IMR-90 (cell line): Measurements from ENCODE around the gene HEXIM1. TPM values are rescaled to one million over a fixed set of nuclear protein-coding genes. Genes with fewer than 3 reads are reported as not detected.

Source experiments
- ATAC-seq: fragments of 200-7000 bp; cut with Tn5 transposase; 2 replicates; pipeline ENCODE4 v1.9.1; 2020; ENCODE audit warnings: low read depth, mild to moderate bottlenecking, moderate library complexity
- BruUV-seq: library from RNA; stranded (reverse); fragments of 400-500 nt; replicated peaks from 2 replicates; lab custom pipeline; 2021; lab: Mats Ljungman, UMichigan
- CTCF ChIA-PET: fragments of 300-600 bp; formaldehyde crosslinking; extraction: SDS; loops from one replicate; lab custom pipeline; 2021; ENCODE audit warnings: antibody characterized with exemption; lab: Yijun Ruan, JAX
- POLR2A ChIA-PET: fragments of 300-600 bp; sonication (Branson Sonifier 250); formaldehyde crosslinking; loops from one replicate; lab custom pipeline; 2022; ENCODE audit warnings: antibody characterized with exemption; ENCODE audit not compliant: unreplicated experiment; lab: Charles Lee
- DNase-seq: peaks from one replicate; pipeline ENCODE4 v3.0.0; 2013
- H2AFZ ChIP-seq: replicated peaks from 2 replicates; pipeline ENCODE3; 2013; ENCODE audit warnings: low read length, mild to moderate bottlenecking; ENCODE audit not compliant: poor library complexity
- H2AK5ac ChIP-seq: 2 replicates; pipeline ENCODE4 v1.6.1; 2013; ENCODE audit warnings: low read depth, low read length, inconsistent platforms
- H2AK9ac ChIP-seq: replicated peaks from 2 replicates; pipeline ENCODE3; 2013; ENCODE audit warnings: mild to moderate bottlenecking, low read depth, low read length, moderate library complexity; ENCODE audit not compliant: poor library complexity
- H2BK120ac ChIP-seq: 2 replicates; pipeline ENCODE4 v1.6.1; 2013; ENCODE audit warnings: low read depth, low read length, inconsistent platforms
- H2BK15ac ChIP-seq: 3 replicates; pipeline ENCODE4 v1.6.1; 2013; ENCODE audit warnings: low read depth, low read length, inconsistent platforms
- H2BK20ac ChIP-seq: 2 replicates; pipeline ENCODE4 v1.6.1; 2013; ENCODE audit warnings: low read depth, mild to moderate bottlenecking, inconsistent platforms, low read length, moderate library complexity
- H2BK5ac ChIP-seq: 2 replicates; pipeline ENCODE4 v1.6.1; 2013; ENCODE audit warnings: mild to moderate bottlenecking, low read depth, low read length, inconsistent platforms; ENCODE audit not compliant: poor library complexity, severe bottlenecking
- H3K14ac ChIP-seq: replicated peaks from 2 replicates; pipeline ENCODE4 v1.6.1; 2013; ENCODE audit warnings: low read depth, low read length, inconsistent platforms
- H3K18ac ChIP-seq: 2 replicates; pipeline ENCODE4 v1.6.1; 2013; ENCODE audit warnings: low read depth, low read length, control low read depth
- H3K23ac ChIP-seq: 2 replicates; pipeline ENCODE4 v1.6.1; 2013; ENCODE audit warnings: low read depth, low read length, inconsistent platforms
- H3K27ac ChIP-seq: 2 replicates; pipeline ENCODE4 v1.5.1; 2013; ENCODE audit warnings: mild to moderate bottlenecking, control low read depth, low read length; ENCODE audit not compliant: insufficient read depth
- H3K27me3 ChIP-seq: 2 replicates; pipeline ENCODE4 v1.6.1; 2013; ENCODE audit warnings: low read length; ENCODE audit not compliant: control insufficient read depth, insufficient read depth
- H3K36me3 ChIP-seq: 2 replicates; pipeline ENCODE4 v1.6.1; 2013; ENCODE audit warnings: low read length, mixed read lengths; ENCODE audit not compliant: control insufficient read depth, insufficient read depth
- H3K4ac ChIP-seq: 2 replicates; pipeline ENCODE4 v1.6.1; 2013; ENCODE audit warnings: low read depth, low read length, inconsistent platforms
- H3K4me1 ChIP-seq: 2 replicates; pipeline ENCODE4 v1.6.1; 2013; ENCODE audit warnings: low read length, mixed read lengths; ENCODE audit not compliant: control insufficient read depth, insufficient read depth
- H3K4me2 ChIP-seq: 2 replicates; pipeline ENCODE4 v1.6.1; 2013; ENCODE audit warnings: low read depth, mild to moderate bottlenecking, control low read depth, low read length, moderate library complexity
- H3K4me3 ChIP-seq: 2 replicates; pipeline ENCODE4 v1.5.1; 2013; ENCODE audit warnings: low read depth, mild to moderate bottlenecking, control low read depth, low read length, moderate library complexity; ENCODE audit not compliant: insufficient read depth
- H3K56ac ChIP-seq: 2 replicates; pipeline ENCODE4 v1.6.1; 2013; ENCODE audit warnings: low read length, inconsistent platforms; ENCODE audit not compliant: insufficient read depth; ENCODE audit errors: extremely low read depth
- H3K79me1 ChIP-seq, 2 experiments: 2 replicates each; pipeline ENCODE4 v1.6.1; 2013; ENCODE audit warnings: low read length in 2 of 2, inconsistent platforms in 1 of 2, low read depth in 1 of 2
- H3K9ac ChIP-seq: 2 replicates; pipeline ENCODE4 v1.6.1; 2013; ENCODE audit warnings: low read depth, low read length, control low read depth
- H3K9me1 ChIP-seq: 2 replicates; pipeline ENCODE4 v1.6.1; 2013; ENCODE audit warnings: low read length, inconsistent platforms; ENCODE audit not compliant: insufficient read depth
- H3K9me3 ChIP-seq: 2 replicates; pipeline ENCODE4 v1.6.1; 2013; ENCODE audit warnings: low read length; ENCODE audit not compliant: control insufficient read depth, insufficient read depth
- H4K20me1 ChIP-seq: 2 replicates; pipeline ENCODE4 v1.6.1; 2013; ENCODE audit warnings: low read length, inconsistent platforms; ENCODE audit not compliant: insufficient read depth
- H4K5ac ChIP-seq: 2 replicates; pipeline ENCODE4 v1.6.1; 2013; ENCODE audit warnings: mild to moderate bottlenecking, low read depth, low read length, control low read depth
- H4K8ac ChIP-seq, 2 experiments: 2 replicates each; pipeline ENCODE4 v1.6.1; 2013; ENCODE audit warnings: low read depth in 2 of 2, low read length in 2 of 2, control low read depth in 1 of 2, inconsistent platforms in 1 of 2
- H4K91ac ChIP-seq: 2 replicates; pipeline ENCODE4 v1.6.1; 2013; ENCODE audit warnings: low read depth, low read length, inconsistent platforms; ENCODE audit not compliant: insufficient read depth
- BHLHE40 ChIP-seq: fragments of 150-350 bp; IDR thresholded peaks from 2 replicates; pipeline ENCODE4 v1.6.1; 2016; ENCODE audit warnings: mild to moderate bottlenecking, low read depth, low read length
- CEBPB ChIP-seq: IDR thresholded peaks from 2 replicates; pipeline ENCODE4 v1.6.1; 2012; ENCODE audit warnings: low read depth, low read length, improper control_type of control experiment
- CHD1 ChIP-seq: IDR thresholded peaks from 2 replicates; pipeline ENCODE4 v1.6.1; 2012; ENCODE audit warnings: low read depth, low read length, improper control_type of control experiment
- FOS ChIP-seq: fragments of 150-350 bp; IDR thresholded peaks from 2 replicates; pipeline ENCODE4 v1.6.1; 2016; ENCODE audit warnings: low read depth, low read length
- MAFK ChIP-seq: IDR thresholded peaks from 2 replicates; pipeline ENCODE4 v1.6.1; 2012; ENCODE audit warnings: low read depth, low read length, improper control_type of control experiment
- MAZ ChIP-seq: IDR thresholded peaks from 2 replicates; pipeline ENCODE4 v1.6.1; 2012; ENCODE audit warnings: low read depth, mild to moderate bottlenecking, low read length, improper control_type of control experiment, moderate library complexity, borderline replicate concordance
- MXI1 ChIP-seq: IDR thresholded peaks from 2 replicates; pipeline ENCODE4 v1.6.1; 2012; ENCODE audit warnings: low read depth, mild to moderate bottlenecking, low read length, moderate library complexity, borderline replicate concordance
- NFE2L2 ChIP-seq: fragments of 150-350 bp; IDR thresholded peaks from 2 replicates; pipeline ENCODE4 v1.6.1; 2016; ENCODE audit warnings: low read depth, mild to moderate bottlenecking, low read length
- POLR2A ChIP-seq: IDR thresholded peaks from 2 replicates; pipeline ENCODE4 v1.6.1; 2012; ENCODE audit warnings: mild to moderate bottlenecking, low read depth, low read length
- RAD21 ChIP-seq: IDR thresholded peaks from 2 replicates; pipeline ENCODE4 v1.6.1; 2012; ENCODE audit warnings: low read length, improper control_type of control experiment
- RCOR1 ChIP-seq: IDR thresholded peaks from 2 replicates; pipeline ENCODE4 v1.6.1; 2012; ENCODE audit warnings: mild to moderate bottlenecking, low read length, improper control_type of control experiment; ENCODE audit not compliant: insufficient replicate concordance
- RFX5 ChIP-seq: IDR thresholded peaks from 2 replicates; pipeline ENCODE4 v1.8.0; 2012; ENCODE audit warnings: low read depth, mild to moderate bottlenecking, low read length, moderate library complexity
- SMC3 ChIP-seq: fragments of 150-350 bp; IDR thresholded peaks from 2 replicates; pipeline ENCODE4 v1.6.1; 2016; ENCODE audit warnings: low read depth, mild to moderate bottlenecking, antibody characterized with exemption, low read length, moderate library complexity
- WGBS, 2 experiments: methylation state at CpG; one replicate each; pipeline versions ENCODE4 v1.1.5 to v1.1.7; 2013; ENCODE audit warnings: missing lambda C conversion rate in 2 of 2; ENCODE audit not compliant: insufficient read length in 1 of 2; ENCODE audit errors: extremely low coverage in 2 of 2; 5-methylcytosine and 5-hydroxymethylcytosine counted together
- dilution Hi-C: fragments of 300-500 bp; cut with HindIII; formaldehyde crosslinking; loops from one replicate; pipeline ENCODE4 v1.14.3; 2018; ENCODE audit warnings: low sequenced_read_pairs; ENCODE audit not compliant: unreplicated experiment
- in situ Hi-C: fragments of 300-500 bp; cut with MboI; formaldehyde crosslinking; loops from 3 replicates; pipeline ENCODE4 v1.14.3; 2019; ENCODE audit warnings: low sequenced_read_pairs, inconsistent platforms, mixed read lengths
- intact Hi-C: fragments of 100-400 bp; cut with micrococcal nuclease; formaldehyde crosslinking; loops from 2 replicates; pipeline ENCODE4 v1.10.0; 2022
- polyA plus RNA-seq, 3 experiments: library from polyadenylated mRNA; depleted of rRNA; stranded (reverse); fragments of >200 nt; gene quantifications; 2 replicates each; pipeline ENCODE4 v1.2.3, GENCODE V29; 2012; ENCODE audit warnings: low replicate concordance in 1 of 3
- total RNA-seq: library from RNA; depleted of rRNA; stranded (reverse); fragments of >200 nt; gene quantifications from 2 replicates; pipeline ENCODE4 v1.2.3, GENCODE V29; 2012
- TF ChIP-seq, protein P1 (sequence below): fragments of 150-350 bp; IDR thresholded peaks from 2 replicates; pipeline ENCODE4 v1.6.1; 2016; ENCODE audit warnings: low read depth, mild to moderate bottlenecking, low read length, moderate library complexity, borderline replicate concordance
- TF ChIP-seq, protein P2 (sequence below): conservative IDR thresholded peaks from 2 replicates; pipeline ENCODE4 v1.5.1; 2012; ENCODE audit warnings: mild to moderate bottlenecking, low read depth, low read length, improper control_type of control experiment
- TF ChIP-seq, protein P3 (sequence below): fragments of 150-350 bp; IDR thresholded peaks from 2 replicates; pipeline ENCODE4 v1.6.1; 2017; ENCODE audit warnings: mild to moderate bottlenecking, antibody characterized with exemption, low read length, low read depth

Gene HEXIM1
- total and polyA plus RNA-seq, 2 of the 4 experiments (the other 2 are of a cell fraction), result 5.9 to 14.5 TPM

DNA sequence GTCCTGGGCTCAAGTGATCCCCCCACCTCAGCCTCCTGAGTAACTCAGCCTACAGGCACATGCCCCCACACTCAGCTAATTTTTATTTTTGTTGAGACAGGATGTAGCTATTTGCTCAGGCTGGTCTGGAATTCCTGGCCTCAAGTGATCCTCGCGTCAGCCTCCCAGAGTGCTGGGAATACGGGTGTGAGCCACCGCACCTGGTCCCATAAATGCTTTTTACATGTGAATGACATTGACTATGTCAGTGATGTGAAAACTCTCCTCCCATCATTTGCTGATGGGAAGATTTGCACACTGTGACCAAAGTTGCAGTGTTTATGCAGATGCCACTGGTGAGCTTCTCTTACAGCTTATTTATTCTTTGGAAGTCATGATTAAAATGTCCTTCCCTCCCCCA lies 30.9 kb upstream of the HEXIM1 start:
- Histone ChIP-seq H3K56ac (no peak overlapping the region), H3K9ac (no peak overlapping the region), H2BK20ac (no peak overlapping the region), H3K18ac (no peak overlapping the region), H3K4me3 (no peak overlapping the region), H4K20me1 (no peaks in the 10 kb centered on the region), H2BK15ac (no peak overlapping the region), H2BK5ac (no peak overlapping the region), H3K23ac (no peak overlapping the region), H3K4ac (no peak overlapping the region), H3K9me3 (no peaks in the 10 kb centered on the region), H3K27me3 (no peaks in the 10 kb centered on the region), H3K36me3 (peaks cover 40% of the 10 kb centered on the region), H3K27ac (no peak overlapping the region), H3K4me2 (no peak overlapping the region), H2AFZ (no peak overlapping the region), H3K9me1 (0 out of 2 replicates have a peak, but pooled peaks cover 3% of the 10 kb centered on the region), H3K4me1 (peaks cover 8% of the 10 kb centered on the region; the same call in 1 of the 2 replicates), H4K8ac (no peak overlapping the region), H3K79me1 (peaks cover 6 to 11% of the 10 kb centered on the region in 2 experiments; a peak in 3 of 4 replicates), H2AK5ac (no peak overlapping the region), H4K91ac (no peak overlapping the region), H4K5ac (no peak overlapping the region), H2BK120ac (no peak overlapping the region), H2AK9ac (no peak overlapping the region), H3K14ac (no peak overlapping the region)
- TF ChIP-seq CHD1, result no peak
- no peak for TF ChIP-seq MXI1
- TF ChIP-seq NFE2L2, result no peak
- TF ChIP-seq, protein P1, sequence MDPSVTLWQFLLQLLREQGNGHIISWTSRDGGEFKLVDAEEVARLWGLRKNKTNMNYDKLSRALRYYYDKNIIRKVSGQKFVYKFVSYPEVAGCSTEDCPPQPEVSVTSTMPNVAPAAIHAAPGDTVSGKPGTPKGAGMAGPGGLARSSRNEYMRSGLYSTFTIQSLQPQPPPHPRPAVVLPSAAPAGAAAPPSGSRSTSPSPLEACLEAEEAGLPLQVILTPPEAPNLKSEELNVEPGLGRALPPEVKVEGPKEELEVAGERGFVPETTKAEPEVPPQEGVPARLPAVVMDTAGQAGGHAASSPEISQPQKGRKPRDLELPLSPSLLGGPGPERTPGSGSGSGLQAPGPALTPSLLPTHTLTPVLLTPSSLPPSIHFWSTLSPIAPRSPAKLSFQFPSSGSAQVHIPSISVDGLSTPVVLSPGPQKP, result no peak
- no peak for TF ChIP-seq CEBPB
- TF ChIP-seq SMC3, result no peak
- no peak for TF ChIP-seq FOS
- TF ChIP-seq, protein P2, sequence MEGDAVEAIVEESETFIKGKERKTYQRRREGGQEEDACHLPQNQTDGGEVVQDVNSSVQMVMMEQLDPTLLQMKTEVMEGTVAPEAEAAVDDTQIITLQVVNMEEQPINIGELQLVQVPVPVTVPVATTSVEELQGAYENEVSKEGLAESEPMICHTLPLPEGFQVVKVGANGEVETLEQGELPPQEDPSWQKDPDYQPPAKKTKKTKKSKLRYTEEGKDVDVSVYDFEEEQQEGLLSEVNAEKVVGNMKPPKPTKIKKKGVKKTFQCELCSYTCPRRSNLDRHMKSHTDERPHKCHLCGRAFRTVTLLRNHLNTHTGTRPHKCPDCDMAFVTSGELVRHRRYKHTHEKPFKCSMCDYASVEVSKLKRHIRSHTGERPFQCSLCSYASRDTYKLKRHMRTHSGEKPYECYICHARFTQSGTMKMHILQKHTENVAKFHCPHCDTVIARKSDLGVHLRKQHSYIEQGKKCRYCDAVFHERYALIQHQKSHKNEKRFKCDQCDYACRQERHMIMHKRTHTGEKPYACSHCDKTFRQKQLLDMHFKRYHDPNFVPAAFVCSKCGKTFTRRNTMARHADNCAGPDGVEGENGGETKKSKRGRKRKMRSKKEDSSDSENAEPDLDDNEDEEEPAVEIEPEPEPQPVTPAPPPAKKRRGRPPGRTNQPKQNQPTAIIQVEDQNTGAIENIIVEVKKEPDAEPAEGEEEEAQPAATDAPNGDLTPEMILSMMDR, result no peak
- TF ChIP-seq RAD21, result no peak
- no peak for TF ChIP-seq MAFK
- no peak for TF ChIP-seq RFX5
- no peak for TF ChIP-seq BHLHE40
- no peak for TF ChIP-seq MAZ
- no peak for TF ChIP-seq RCOR1
- no peak for TF ChIP-seq POLR2A
- TF ChIP-seq, protein P3, sequence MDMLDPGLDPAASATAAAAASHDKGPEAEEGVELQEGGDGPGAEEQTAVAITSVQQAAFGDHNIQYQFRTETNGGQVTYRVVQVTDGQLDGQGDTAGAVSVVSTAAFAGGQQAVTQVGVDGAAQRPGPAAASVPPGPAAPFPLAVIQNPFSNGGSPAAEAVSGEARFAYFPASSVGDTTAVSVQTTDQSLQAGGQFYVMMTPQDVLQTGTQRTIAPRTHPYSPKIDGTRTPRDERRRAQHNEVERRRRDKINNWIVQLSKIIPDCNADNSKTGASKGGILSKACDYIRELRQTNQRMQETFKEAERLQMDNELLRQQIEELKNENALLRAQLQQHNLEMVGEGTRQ, result no peak
- intact Hi-C loops (no loop called here), in situ Hi-C loops (no loop called here), dilution Hi-C loops (no loop called here)
- whole genome bisulfite sequencing, 2 experiments, result no CpG with 5 or more reads among the region's 4 CpGs
- no TSS peak for BruUV-seq
- ATAC-seq (no peak), DNase-seq (no peak)
- CTCF ChIA-PET, result interaction anchor here (1.5 kb wide), 1 partner anchor 18 kb away, joined by 7 read pairs; the partner anchor contains the start of gene ACBD4
- POLR2A ChIA-PET, result no interaction called here
